ENCODE data around the gene OLFM1. TPM values are rescaled to one million over a fixed set of nuclear protein-coding genes. Genes with fewer than 3 reads are reported as not detected.
"Not testable (repeated sequence)": the region's sequence is repeated elsewhere in the genome, so short reads cannot be mapped to it uniquely, and the experiment has no call there.

The OLFM1 gene
- total RNA-seq, 1 experiment from 2014 or later = 0.44 TPM

GRCh38 chr9:135147474-135147805 lies 60.0 kb downstream of the OLFM1 start:
- ChIA-PET POLR2A (ENCODE audit: unreplicated experiment) (no interaction called here), CTCF (no interaction called here)
- DNase-seq (no peak), ATAC-seq (no peak)
- no peak for TF ChIP-seq EZH2 (IDR thresholded peaks at IDR 0.05; ENCODE audit: low read length, unreplicated experiment)
- Histone ChIP-seq H3K9me3 (ENCODE audit: low read length) (no peaks in the 10 kb centered on the region), H3K36me3 (ENCODE audit: low read depth, low read length) (no peaks in the 10 kb centered on the region), H2AFZ (ENCODE audit: low read length) (no peak overlapping the region), H3F3A (ENCODE audit: low read length, unreplicated experiment) (no peaks in the 10 kb centered on the region), H3K27me3 (ENCODE audit: low read length) (peaks cover 14% of the 10 kb centered on the region; the same call in 1 of the 2 replicates), H3K27ac (ENCODE audit: low read length) (no peak overlapping the region), H3K79me2 (ENCODE audit: low read length) (no peaks in the 10 kb centered on the region), H3K4me1 (ENCODE audit: insufficient read depth, low read length) (no peaks in the 10 kb centered on the region), H3K4me2 (ENCODE audit: low read length) (no peak overlapping the region), H4K20me1 (ENCODE audit: low read length) (no peaks in the 10 kb centered on the region), H3K9me2 (replicated peaks; ENCODE audit: low read length) (no peaks in the 10 kb centered on the region), H3K9ac (ENCODE audit: low read length) (no peak overlapping the region), H3K4me3 (ENCODE audit: low read length) (no peak overlapping the region)
- no TSS peak for BruUV-seq (replicated peaks)
- intact Hi-C loops (cut with micrococcal nuclease) = no loop called here

GRCh38 chr9:135147938-135148337 lies 60.5 kb downstream of the OLFM1 start:
- no peak overlapping the region for H2AFZ ChIP-seq (ENCODE audit: low read length)
- no peak overlapping the region for H3K4me3 ChIP-seq (ENCODE audit: low read length)
- H3K4me2 ChIP-seq (ENCODE audit: low read length) = no peak overlapping the region
- ATAC-seq = no peak
- peaks cover 14% of the 10 kb centered on the region; the same call in 1 of the 2 replicates for H3K27me3 ChIP-seq (ENCODE audit: low read length)
- no peaks in the 10 kb centered on the region for H4K20me1 ChIP-seq (ENCODE audit: low read length)
- no peak overlapping the region for H3K27ac ChIP-seq (ENCODE audit: low read length)
- BruUV-seq (replicated peaks) = no TSS peak
- no peaks in the 10 kb centered on the region for H3F3A ChIP-seq (ENCODE audit: low read length, unreplicated experiment)
- ChIA-PET CTCF (no interaction called here), POLR2A (ENCODE audit: unreplicated experiment) (no interaction called here)
- H3K79me2 ChIP-seq (ENCODE audit: low read length) = no peaks in the 10 kb centered on the region
- intact Hi-C loops (cut with micrococcal nuclease) = no loop called here
- no peak overlapping the region for H3K9ac ChIP-seq (ENCODE audit: low read length)
- no peak for TF ChIP-seq EZH2phosphoT487 (IDR thresholded peaks at IDR 0.05; ENCODE audit: borderline replicate concordance, low read length)
- no peak for TF ChIP-seq CTCF (conservative IDR thresholded peaks at IDR 0.05; ENCODE audit: low read depth, low read length)
- no peak for TF ChIP-seq EZH2 (IDR thresholded peaks at IDR 0.05; ENCODE audit: low read length, unreplicated experiment)
- no peaks in the 10 kb centered on the region for H3K9me2 ChIP-seq (replicated peaks; ENCODE audit: low read length)
- no peak for DNase-seq
- no peaks in the 10 kb centered on the region for H3K4me1 ChIP-seq (ENCODE audit: insufficient read depth, low read length)
- no peaks in the 10 kb centered on the region for H3K9me3 ChIP-seq (ENCODE audit: low read length)
- no peaks in the 10 kb centered on the region for H3K36me3 ChIP-seq (ENCODE audit: low read depth, low read length)

GRCh38 chr9:135148386-135148785 lies 60.9 kb downstream of the OLFM1 start:
- peaks cover 14% of the 10 kb centered on the region; the same call in 1 of the 2 replicates for H3K27me3 ChIP-seq (ENCODE audit: low read length)
- no peak overlapping the region for H2AFZ ChIP-seq (ENCODE audit: low read length)
- H3K36me3 ChIP-seq (ENCODE audit: low read depth, low read length) = no peaks in the 10 kb centered on the region
- no peak overlapping the region for H3K27ac ChIP-seq (ENCODE audit: low read length)
- H3K4me3 ChIP-seq (ENCODE audit: low read length) = no peak overlapping the region
- ChIA-PET CTCF (no interaction called here), POLR2A (ENCODE audit: unreplicated experiment) (no interaction called here)
- no peaks in the 10 kb centered on the region for H3K9me3 ChIP-seq (ENCODE audit: low read length)
- BruUV-seq (replicated peaks) = no TSS peak
- TF ChIP-seq EZH2phosphoT487 (IDR thresholded peaks at IDR 0.05; ENCODE audit: borderline replicate concordance, low read length) = no peak
- TF ChIP-seq CTCF (conservative IDR thresholded peaks at IDR 0.05; ENCODE audit: low read depth, low read length) = no peak
- no peak for TF ChIP-seq EZH2 (IDR thresholded peaks at IDR 0.05; ENCODE audit: low read length, unreplicated experiment)
- no peaks in the 10 kb centered on the region for H4K20me1 ChIP-seq (ENCODE audit: low read length)
- no peak overlapping the region for H3K9ac ChIP-seq (ENCODE audit: low read length)
- no peak overlapping the region for H3K4me2 ChIP-seq (ENCODE audit: low read length)
- no peaks in the 10 kb centered on the region for H3K4me1 ChIP-seq (ENCODE audit: insufficient read depth, low read length)
- intact Hi-C loops (cut with micrococcal nuclease) = no loop called here
- no peaks in the 10 kb centered on the region for H3K79me2 ChIP-seq (ENCODE audit: low read length)
- ATAC-seq (no peak), DNase-seq (no peak)
- H3F3A ChIP-seq (ENCODE audit: low read length, unreplicated experiment) = no peaks in the 10 kb centered on the region
- H3K9me2 ChIP-seq (replicated peaks; ENCODE audit: low read length) = no peaks in the 10 kb centered on the region

GRCh38 chr9:135149901-135150300 lies 62.4 kb downstream of the OLFM1 start:
- BruUV-seq (replicated peaks); H4K20me1 ChIP-seq (ENCODE audit: low read length); H3K79me2 ChIP-seq (ENCODE audit: low read length); H3K9me3 ChIP-seq (ENCODE audit: low read length); CTCF ChIA-PET; H3K4me2 ChIP-seq (ENCODE audit: low read length); POLR2A ChIA-PET (ENCODE audit: unreplicated experiment); H3K36me3 ChIP-seq (ENCODE audit: low read depth, low read length); H3K27ac ChIP-seq (ENCODE audit: low read length); DNase-seq; H3F3A ChIP-seq (ENCODE audit: low read length, unreplicated experiment); H3K9ac ChIP-seq (ENCODE audit: low read length); H3K4me3 ChIP-seq (ENCODE audit: low read length); H3K9me2 ChIP-seq (replicated peaks; ENCODE audit: low read length); H3K4me1 ChIP-seq (ENCODE audit: insufficient read depth, low read length); H2AFZ ChIP-seq (ENCODE audit: low read length); ATAC-seq; intact Hi-C loops (cut with micrococcal nuclease): not testable (repeated sequence)
- peaks cover 14% of the 10 kb centered on the region; the same call in 1 of the 2 replicates for H3K27me3 ChIP-seq (ENCODE audit: low read length)

All from PC-3 (cell line).